Measurements from ENCODE around the gene TGM2.

TGM2 gene

GRCh38 chr20:38173237-38174156 is 8.4 kb upstream of the TGM2 start:
- peaks cover 22% of the 10 kb centered on the region for H3K4me1 ChIP-seq (ENCODE audit: low read length)
- peaks cover 36% of the 10 kb centered on the region for H3K27me3 ChIP-seq (ENCODE audit: low read depth, low read length)
- no peak overlapping the region for H3K4me2 ChIP-seq (ENCODE audit: low read length)
- no peaks in the 10 kb centered on the region for H4K20me1 ChIP-seq (ENCODE audit: insufficient read depth, low read length)
- H3K4me3 ChIP-seq (ENCODE audit: low read length), result no peak overlapping the region
- no peak overlapping the region for H2AFZ ChIP-seq (ENCODE audit: low read depth, low read length)
- TF ChIP-seq CTCF (IDR thresholded peaks at IDR 0.05; ENCODE audit: low read depth, low read length) (no peak), EZH2phosphoT487 (IDR thresholded peaks at IDR 0.05; ENCODE audit: low read depth) (no peak)
- no peak overlapping the region for H3K27ac ChIP-seq (ENCODE audit: low read length)
- no peak overlapping the region for H3K9ac ChIP-seq (ENCODE audit: low read length)
- no peaks in the 10 kb centered on the region for H3K9me3 ChIP-seq (ENCODE audit: insufficient read depth, low read length)
- no peaks in the 10 kb centered on the region for H3K36me3 ChIP-seq (replicated peaks; ENCODE audit: low read depth, low read length)
- no peaks in the 10 kb centered on the region for H3K79me2 ChIP-seq (ENCODE audit: low read length)

DNA sequence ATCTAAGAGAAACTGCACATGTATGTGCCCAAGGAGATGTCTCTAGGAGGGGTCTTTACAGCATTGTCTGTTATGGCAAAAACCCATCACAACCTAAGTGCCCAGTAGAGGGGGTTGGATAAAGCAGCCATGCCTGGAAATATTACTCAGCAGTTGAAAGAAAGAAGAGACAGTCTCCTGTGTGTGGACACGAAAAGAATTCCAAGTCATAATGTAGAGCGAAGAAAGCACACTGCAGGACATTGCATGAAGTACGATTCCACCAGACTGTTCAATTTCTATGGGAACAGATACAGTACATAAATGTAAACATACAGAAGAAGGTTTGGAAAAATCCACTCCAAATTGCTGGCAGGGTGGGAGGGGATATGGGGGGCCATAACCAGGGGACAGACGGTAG is 7.3 kb upstream of the TGM2 start:
- Histone ChIP-seq H3K4me1 (ENCODE audit: low read length) (peaks cover 25% of the 10 kb centered on the region), H2AFZ (ENCODE audit: low read depth, low read length) (no peak overlapping the region), H3K4me3 (ENCODE audit: low read length) (no peak overlapping the region), H4K20me1 (ENCODE audit: insufficient read depth, low read length) (no peaks in the 10 kb centered on the region), H3K9me3 (ENCODE audit: insufficient read depth, low read length) (no peaks in the 10 kb centered on the region), H3K27me3 (ENCODE audit: low read depth, low read length) (peaks cover 34% of the 10 kb centered on the region), H3K27ac (ENCODE audit: low read length) (no peak overlapping the region), H3K36me3 (replicated peaks; ENCODE audit: low read depth, low read length) (no peaks in the 10 kb centered on the region), H3K4me2 (ENCODE audit: low read length) (no peak overlapping the region), H3K9ac (ENCODE audit: low read length) (no peak overlapping the region), H3K79me2 (ENCODE audit: low read length) (no peaks in the 10 kb centered on the region)
- TF ChIP-seq CTCF (IDR thresholded peaks at IDR 0.05; ENCODE audit: low read depth, low read length) (peak; percentile 13; the same call in 1 of the 2 replicates), EZH2phosphoT487 (IDR thresholded peaks at IDR 0.05; ENCODE audit: low read depth) (no peak)

GRCh38 chr20:38171675-38172043 is 6.6 kb upstream of the TGM2 start:
- Histone ChIP-seq H2AFZ (ENCODE audit: low read depth, low read length) (no peak overlapping the region), H3K4me2 (ENCODE audit: low read length) (no peak overlapping the region), H3K27ac (ENCODE audit: low read length) (no peak overlapping the region), H3K9me3 (ENCODE audit: insufficient read depth, low read length) (no peaks in the 10 kb centered on the region), H3K27me3 (ENCODE audit: low read depth, low read length) (peaks cover 29% of the 10 kb centered on the region), H3K9ac (ENCODE audit: low read length) (no peak overlapping the region), H3K4me3 (ENCODE audit: low read length) (no peak overlapping the region), H4K20me1 (ENCODE audit: insufficient read depth, low read length) (no peaks in the 10 kb centered on the region), H3K36me3 (replicated peaks; ENCODE audit: low read depth, low read length) (no peaks in the 10 kb centered on the region), H3K79me2 (ENCODE audit: low read length) (no peaks in the 10 kb centered on the region), H3K4me1 (ENCODE audit: low read length) (peaks cover 25% of the 10 kb centered on the region)
- TF ChIP-seq CTCF (IDR thresholded peaks at IDR 0.05; ENCODE audit: low read depth, low read length) (no peak), EZH2phosphoT487 (IDR thresholded peaks at IDR 0.05; ENCODE audit: low read depth) (no peak)

DNA sequence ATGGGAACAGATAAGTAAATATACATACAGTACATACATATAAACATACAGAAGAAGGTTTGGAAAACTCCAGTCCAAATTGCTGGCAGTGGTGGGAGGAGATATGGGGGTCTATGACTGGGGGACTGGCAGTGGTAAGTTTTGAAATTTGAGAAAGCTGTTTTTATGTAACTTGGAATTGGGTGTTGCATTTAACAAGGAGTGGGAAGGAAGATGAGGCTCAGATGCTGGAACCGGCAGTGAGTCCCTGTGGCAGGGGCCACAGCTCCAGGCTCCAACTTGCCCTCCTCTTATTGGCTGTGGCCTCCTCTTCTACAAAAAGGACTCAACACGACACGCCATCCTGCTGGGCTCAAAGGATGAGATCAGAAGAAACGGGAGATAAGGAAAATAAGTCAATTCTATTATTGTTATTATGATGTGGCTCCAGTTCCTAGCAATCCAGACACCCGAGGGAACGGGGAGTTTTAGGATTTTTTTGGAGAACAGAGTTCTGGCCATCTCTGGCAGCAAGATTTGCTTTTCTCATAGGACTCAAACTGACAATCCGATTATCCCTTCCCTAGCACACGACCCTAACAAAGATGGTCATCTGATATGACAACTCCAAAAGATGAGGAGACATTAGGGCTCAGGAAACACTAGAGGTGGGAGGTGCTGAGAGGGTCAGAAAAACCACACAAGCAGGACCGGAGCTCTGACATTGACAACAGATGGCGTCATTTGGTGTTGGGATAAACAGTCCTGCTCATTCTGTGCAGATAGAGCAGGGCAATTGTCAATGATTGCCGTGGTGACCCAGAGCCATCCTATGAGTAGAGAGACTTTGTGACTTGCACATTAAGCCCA is 6.0 kb upstream of the TGM2 start:
- H3K27me3 ChIP-seq (ENCODE audit: low read depth, low read length), result peaks cover 29% of the 10 kb centered on the region
- H4K20me1 ChIP-seq (ENCODE audit: insufficient read depth, low read length), result no peaks in the 10 kb centered on the region
- H3K36me3 ChIP-seq (replicated peaks; ENCODE audit: low read depth, low read length), result no peaks in the 10 kb centered on the region
- H3K4me3 ChIP-seq (ENCODE audit: low read length), result no peak overlapping the region
- H3K4me1 ChIP-seq (ENCODE audit: low read length), result peaks cover 25% of the 10 kb centered on the region
- no peak overlapping the region for H3K27ac ChIP-seq (ENCODE audit: low read length)
- no peaks in the 10 kb centered on the region for H3K9me3 ChIP-seq (ENCODE audit: insufficient read depth, low read length)
- H3K9ac ChIP-seq (ENCODE audit: low read length), result no peak overlapping the region
- TF ChIP-seq EZH2phosphoT487 (IDR thresholded peaks at IDR 0.05; ENCODE audit: low read depth), result no peak
- TF ChIP-seq CTCF (IDR thresholded peaks at IDR 0.05; ENCODE audit: low read depth, low read length), result no peak
- no peaks in the 10 kb centered on the region for H3K79me2 ChIP-seq (ENCODE audit: low read length)
- no peak overlapping the region for H3K4me2 ChIP-seq (ENCODE audit: low read length)
- no peak overlapping the region for H2AFZ ChIP-seq (ENCODE audit: low read depth, low read length)
